ENCODE measurements around the gene GATAD2B.
"Not testable (repeated sequence)": the region's sequence is repeated elsewhere in the genome, so short reads cannot be mapped to it uniquely, and the experiment has no call there.

The GATAD2B gene

GRCh38 chr1:153857505-153857904 is 65.3 kb downstream of the GATAD2B start:
- no peaks in the 10 kb centered on the region for H3K9me3 Mint-ChIP-seq
- no peak overlapping the region for H3K4me3 Mint-ChIP-seq
- DNase-seq (ENCODE audit: low spot score in 2 of 2), result no peak
- H3K4me1 Mint-ChIP-seq, result peaks cover 8% of the 10 kb centered on the region
- H3K36me3 Mint-ChIP-seq, result peaks cover 53% of the 10 kb centered on the region
- no peak overlapping the region for H3K27ac Mint-ChIP-seq
- no peak for ATAC-seq

DNA sequence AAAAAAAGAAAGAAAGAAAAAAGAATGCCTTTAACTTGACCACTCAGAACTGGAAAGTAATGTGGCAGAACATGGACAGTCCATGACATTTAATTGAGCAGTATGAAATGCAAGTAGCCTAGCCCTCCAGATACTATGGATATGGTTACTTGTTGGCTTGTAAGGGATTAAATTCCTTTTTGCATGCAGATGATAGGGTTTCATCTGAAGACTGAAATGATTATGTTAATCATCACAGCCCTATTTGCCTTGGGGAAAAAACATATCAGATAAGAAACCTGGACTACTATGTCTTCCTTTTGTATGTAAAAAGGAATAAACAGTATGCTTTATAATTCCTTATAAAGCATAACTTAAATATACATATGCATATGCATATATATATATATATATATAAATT is 66.0 kb downstream of the GATAD2B start:
- Mint-ChIP-seq H3K36me3 (peaks cover 58% of the 10 kb centered on the region), H3K9me3 (no peaks in the 10 kb centered on the region), H3K4me3 (no peak overlapping the region), H3K4me1 (peaks cover 14% of the 10 kb centered on the region), H3K27ac (no peak overlapping the region)
- DNase-seq (ENCODE audit: low spot score in 2 of 2), result no peak
- ATAC-seq, result no peak

DNA sequence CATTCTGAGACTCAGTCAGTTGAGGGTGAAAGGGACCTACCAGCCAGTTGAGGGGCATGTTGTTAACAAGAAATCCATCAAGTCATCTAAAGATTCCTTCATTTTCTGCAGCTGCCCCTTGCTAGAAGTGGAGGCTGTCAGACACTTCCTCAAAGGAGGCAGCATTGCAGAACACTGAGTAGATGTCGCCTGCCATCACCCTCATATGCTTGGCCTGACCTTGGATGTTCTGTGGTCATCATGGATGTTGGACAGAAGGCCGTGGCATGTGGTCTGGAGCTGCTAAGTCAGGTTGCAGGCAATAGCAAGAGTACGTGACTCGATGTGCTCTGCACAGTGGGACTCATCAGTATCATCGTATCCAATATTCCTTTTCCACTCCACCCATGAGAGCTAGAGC is 70.6 kb downstream of the GATAD2B start:
- ATAC-seq (no peak), DNase-seq (ENCODE audit: low spot score in 2 of 2) (no peak)
- Mint-ChIP-seq H3K4me1 (peaks cover 27% of the 10 kb centered on the region), H3K36me3 (peaks cover 37% of the 10 kb centered on the region), H3K9me3 (no peaks in the 10 kb centered on the region), H3K27ac (no peak overlapping the region), H3K4me3 (no peak overlapping the region)

DNA sequence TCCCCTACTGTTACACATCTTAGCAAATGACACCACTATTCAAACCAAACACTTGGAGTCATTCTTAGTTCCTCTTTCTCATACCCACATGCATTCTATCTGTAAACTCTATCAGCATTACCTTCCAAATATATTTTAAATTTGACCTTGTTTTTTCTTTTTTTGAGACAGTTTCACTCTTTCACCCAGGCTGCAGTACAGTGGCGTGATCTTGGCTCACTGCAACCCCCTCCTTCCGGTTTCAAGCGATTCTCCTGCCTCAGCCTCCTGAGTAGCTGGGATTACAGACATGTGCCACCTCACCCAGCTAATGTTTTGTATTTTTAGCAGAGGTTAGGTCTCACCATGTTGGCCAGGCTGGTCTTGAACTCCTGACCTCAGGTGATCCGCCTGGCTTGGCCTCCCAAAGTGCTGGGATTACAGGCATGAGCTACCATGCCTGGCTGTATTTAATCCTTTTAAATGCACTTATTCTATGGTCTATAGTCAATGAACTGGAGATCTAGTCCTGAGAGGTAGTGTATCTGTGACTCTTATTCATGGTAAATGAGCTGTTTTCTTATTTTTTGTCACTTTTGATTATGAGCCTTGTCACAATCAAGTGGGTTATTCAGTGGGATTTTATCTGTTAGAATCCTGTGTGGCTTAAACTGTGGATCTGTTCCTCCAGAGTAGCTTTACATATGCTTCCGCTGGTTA is 73.1 kb downstream of the GATAD2B start:
- Mint-ChIP-seq H3K27ac (peak overlapping the region; percentile 81), H3K4me3 (peak overlapping the region; percentile 22), H3K9me3 (no peaks in the 10 kb centered on the region), H3K4me1 (peaks cover 33% of the 10 kb centered on the region), H3K36me3 (peaks cover 25% of the 10 kb centered on the region)
- no peak for DNase-seq (ENCODE audit: low spot score in 2 of 2)
- ATAC-seq, result peak; percentile 59

- no peak for DNase-seq (ENCODE audit: low spot score in 2 of 2)
- ATAC-seq, result no peak
- Mint-ChIP-seq H3K27ac (peak overlapping the region; percentile 81), H3K4me1 (peaks cover 36% of the 10 kb centered on the region), H3K36me3 (peaks cover 22% of the 10 kb centered on the region), H3K4me3 (no peak overlapping the region), H3K9me3 (no peaks in the 10 kb centered on the region)
Measured at GRCh38 chr1:153848805-153849204, 74.0 kb downstream of the GATAD2B start.

DNA sequence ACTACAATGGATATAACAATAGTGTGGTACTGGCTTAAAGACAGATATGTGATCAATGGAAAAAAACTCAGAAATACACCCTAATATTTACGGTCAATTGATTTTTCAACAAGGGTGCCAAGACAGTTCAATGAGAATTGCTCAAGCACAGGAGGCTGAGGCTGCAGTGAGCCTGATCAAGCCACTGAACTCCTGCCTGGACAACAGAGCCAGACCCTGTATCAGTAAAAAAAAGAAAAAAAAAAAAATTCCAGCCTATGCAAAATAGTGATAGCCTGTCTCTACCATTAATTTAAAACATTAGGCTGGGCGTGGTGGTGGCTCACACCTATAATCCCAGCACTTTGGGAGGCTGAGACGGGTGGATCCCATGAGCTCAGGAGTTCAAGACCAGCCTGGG is 77.6 kb downstream of the GATAD2B start:
- ATAC-seq, result no peak
- H3K36me3 Mint-ChIP-seq, result peaks cover 11% of the 10 kb centered on the region

DNA sequence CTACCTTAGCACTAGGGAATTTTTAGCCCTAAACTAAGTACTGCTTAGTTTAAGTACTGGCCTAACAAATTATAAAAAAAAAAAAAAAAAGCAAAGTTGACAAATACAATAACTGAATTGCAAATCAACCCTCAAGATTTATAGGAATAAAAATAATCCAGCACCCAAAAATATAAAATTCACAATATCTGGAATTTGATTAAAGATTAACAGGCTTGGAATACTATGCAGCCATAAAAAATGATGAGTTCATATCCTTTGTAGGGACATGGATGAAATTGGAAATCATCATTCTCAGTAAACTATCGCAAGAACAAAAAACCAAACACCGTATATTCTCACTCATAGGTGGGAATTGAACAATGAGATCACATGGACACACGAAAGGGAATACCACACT is 78.4 kb downstream of the GATAD2B start:
- not testable (repeated sequence) for DNase-seq (ENCODE audit: low spot score in 2 of 2); H3K27ac Mint-ChIP-seq; H3K9me3 Mint-ChIP-seq; ATAC-seq; H3K4me3 Mint-ChIP-seq
- H3K36me3 Mint-ChIP-seq, result peaks cover 11% of the 10 kb centered on the region
- peaks cover 36% of the 10 kb centered on the region for H3K4me1 Mint-ChIP-seq

More for the DNA sequence above, 77.6 kb downstream of the GATAD2B start:
- peaks cover 43% of the 10 kb centered on the region for H3K4me1 Mint-ChIP-seq
- no peaks in the 10 kb centered on the region for H3K9me3 Mint-ChIP-seq
- H3K4me3 Mint-ChIP-seq, result no peak overlapping the region
- DNase-seq (ENCODE audit: low spot score in 2 of 2), result no peak
- H3K27ac Mint-ChIP-seq, result no peak overlapping the region

- Mint-ChIP-seq H3K27ac (peak overlapping the region; percentile 7), H3K4me1 (peaks cover 37% of the 10 kb centered on the region), H3K4me3 (no peak overlapping the region), H3K36me3 (peaks cover 31% of the 10 kb centered on the region), H3K9me3 (no peaks in the 10 kb centered on the region)
- DNase-seq (ENCODE audit: low spot score in 2 of 2), result no peak
- peak; percentile 62 for ATAC-seq
Measured at GRCh38 chr1:153842006-153842471, 80.7 kb downstream of the GATAD2B start.

DNA sequence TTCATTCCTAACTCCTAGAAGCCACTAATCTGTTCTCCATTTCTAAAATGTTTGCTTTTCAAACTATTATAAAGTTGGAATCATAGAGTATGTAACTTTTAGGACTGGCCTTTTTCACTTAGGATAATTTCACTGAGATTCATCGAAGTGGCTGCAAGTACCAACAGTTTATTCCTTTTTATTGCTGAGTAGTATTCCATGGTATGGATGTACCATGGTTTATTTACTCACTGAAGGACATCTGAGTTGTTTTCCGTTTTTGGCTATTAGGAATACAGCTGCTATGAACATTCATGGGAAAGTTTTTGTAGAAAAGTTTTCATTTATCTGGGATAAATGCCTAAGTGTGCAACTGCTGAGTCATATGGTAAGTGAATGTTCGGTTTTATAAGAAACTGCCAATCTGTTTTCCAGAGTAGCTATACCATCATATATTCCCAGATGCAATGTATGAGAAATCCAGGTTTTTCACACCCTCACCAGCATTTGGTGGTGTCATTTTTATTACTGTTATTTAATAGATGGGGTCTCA is 81.2 kb downstream of the GATAD2B start:
- DNase-seq (ENCODE audit: low spot score in 2 of 2), result no peak
- H3K27ac Mint-ChIP-seq, result peak overlapping the region; percentile 7

DNA sequence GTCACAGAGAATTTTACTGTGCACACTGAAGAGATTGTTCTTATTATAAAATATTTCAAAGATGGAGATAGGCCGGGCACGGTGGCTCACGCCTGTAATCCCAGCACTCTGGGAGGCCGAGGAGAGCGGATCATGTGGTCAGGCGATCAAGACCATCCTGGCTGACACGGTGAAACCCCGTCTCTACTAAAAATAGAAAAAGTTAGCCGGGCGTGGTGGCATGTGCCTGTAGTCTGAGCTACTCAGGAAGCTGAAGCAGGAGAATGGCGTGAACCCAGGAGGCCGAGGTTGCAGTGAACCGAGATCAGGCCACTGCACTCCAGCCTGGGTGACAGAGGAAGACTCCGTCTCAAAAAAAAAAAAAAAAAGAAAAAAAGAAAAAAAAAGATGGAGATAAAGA is 82.0 kb downstream of the GATAD2B start:
- not testable (repeated sequence) for DNase-seq (ENCODE audit: low spot score in 2 of 2); ATAC-seq; H3K4me3 Mint-ChIP-seq; H3K27ac Mint-ChIP-seq; H3K9me3 Mint-ChIP-seq
- Mint-ChIP-seq H3K4me1 (peaks cover 36% of the 10 kb centered on the region), H3K36me3 (peaks cover 38% of the 10 kb centered on the region)

More for the DNA sequence above, 81.2 kb downstream of the GATAD2B start:
- Mint-ChIP-seq H3K4me3 (no peak overlapping the region), H3K9me3 (no peaks in the 10 kb centered on the region), H3K4me1 (peaks cover 42% of the 10 kb centered on the region), H3K36me3 (peaks cover 31% of the 10 kb centered on the region)
- ATAC-seq, result no peak

GRCh38 chr1:153833968-153834367 is 88.8 kb downstream of the GATAD2B start:
- not testable (repeated sequence) for H3K27ac Mint-ChIP-seq; DNase-seq (ENCODE audit: low spot score in 2 of 2); H3K4me3 Mint-ChIP-seq; ATAC-seq; H3K9me3 Mint-ChIP-seq
- peaks cover 19% of the 10 kb centered on the region for H3K4me1 Mint-ChIP-seq
- H3K36me3 Mint-ChIP-seq, result peaks cover 39% of the 10 kb centered on the region

- Mint-ChIP-seq H3K27ac (no peak overlapping the region), H3K9me3 (no peaks in the 10 kb centered on the region), H3K36me3 (peaks cover 39% of the 10 kb centered on the region), H3K4me3 (no peak overlapping the region), H3K4me1 (peaks cover 14% of the 10 kb centered on the region)
- DNase-seq (ENCODE audit: low spot score in 2 of 2) (no peak), ATAC-seq (no peak)
Measured at GRCh38 chr1:153833171-153833570, 89.6 kb downstream of the GATAD2B start.

- H3K4me3 Mint-ChIP-seq, result no peak overlapping the region
- ATAC-seq (no peak), DNase-seq (ENCODE audit: low spot score in 2 of 2) (no peak)
- H3K4me1 Mint-ChIP-seq, result peaks cover 12% of the 10 kb centered on the region
- peaks cover 40% of the 10 kb centered on the region for H3K36me3 Mint-ChIP-seq
- no peaks in the 10 kb centered on the region for H3K9me3 Mint-ChIP-seq
- H3K27ac Mint-ChIP-seq, result no peak overlapping the region
Measured at GRCh38 chr1:153832293-153832692, 90.5 kb downstream of the GATAD2B start.

GRCh38 chr1:153831026-153831425 is 91.7 kb downstream of the GATAD2B start:
- no peaks in the 10 kb centered on the region for H3K9me3 Mint-ChIP-seq
- H3K4me3 Mint-ChIP-seq, result no peak overlapping the region
- DNase-seq (ENCODE audit: low spot score in 2 of 2), result no peak
- H3K4me1 Mint-ChIP-seq, result peaks cover 5% of the 10 kb centered on the region
- H3K36me3 Mint-ChIP-seq, result peaks cover 46% of the 10 kb centered on the region
- H3K27ac Mint-ChIP-seq, result peak overlapping the region; percentile 79
- ATAC-seq, result no peak

- no peaks in the 10 kb centered on the region for H3K4me1 Mint-ChIP-seq
- peaks cover 66% of the 10 kb centered on the region for H3K36me3 Mint-ChIP-seq
- no peak for DNase-seq (ENCODE audit: low spot score in 2 of 2)
- H3K9me3 Mint-ChIP-seq, result no peaks in the 10 kb centered on the region
- no peak overlapping the region for H3K4me3 Mint-ChIP-seq
- H3K27ac Mint-ChIP-seq, result peak overlapping the region; percentile 26
- ATAC-seq, result no peak
Measured at GRCh38 chr1:153827168-153827964, 95.4 kb downstream of the GATAD2B start.
